ENCODE measurements around the gene CD274. TPM values are rescaled to one million over a fixed set of nuclear protein-coding genes. Genes with fewer than 3 reads are reported as not detected.
A peak's percentile ranks its signal among the peaks of the same experiment; 100 is the strongest.
"Not testable (repeated sequence)": the region's sequence is repeated elsewhere in the genome, so short reads cannot be mapped to it uniquely, and the experiment has no call there.

Gene CD274
- total RNA-seq, 8 experiments from 2014 or later: 0.16 to 2.0 (median 0.70) TPM

DNA sequence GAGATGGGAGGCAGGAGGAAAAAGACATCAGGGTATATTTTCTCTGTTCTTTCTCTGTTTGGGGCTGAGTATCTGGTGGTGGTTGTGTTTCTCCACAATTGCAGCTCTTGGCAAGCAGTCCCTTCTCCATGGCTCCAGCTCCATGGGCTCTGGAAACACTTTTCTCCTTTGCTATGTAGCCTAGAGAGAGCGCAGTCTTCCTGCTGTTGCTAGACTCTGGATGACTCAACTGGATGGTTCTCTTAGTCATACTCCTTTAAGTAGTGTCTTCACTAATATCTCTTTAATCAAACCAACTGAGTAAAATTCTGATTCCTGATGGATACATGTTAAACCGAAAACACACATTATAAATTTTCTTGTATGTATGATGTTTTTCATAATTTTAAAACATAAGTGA lies 9.3 kb upstream of the CD274 start:
- in situ Hi-C loops (cut with MboI; ENCODE audit: low pct_unique_long_range_greater_than_20kb in 2 of 9, low sequenced_read_pairs in 9 of 9, unreplicated experiment in 9 of 9): loop anchor here in 3 of 9 experiments (10.0 to 25.0 kb wide), 3 partner anchors 154 to 679 kb away; partner anchors contain the start of gene INSL6 (in 3 of the 3)
- no peak for ATAC-seq (replicated peaks in 6 of 8)
- no peak overlapping the region for H3K4me3 ChIP-seq
- 52 to 100% (median 100%) methylated on average over 1 to 2 of the region's 2 CpGs for WGBS, 10 experiments
- peaks cover 11 to 13% of the 10 kb centered on the region in 2 donors for H3K4me1 ChIP-seq (replicated peaks in 1 of 2)
- no peak overlapping the region for H3K27ac ChIP-seq

DNA sequence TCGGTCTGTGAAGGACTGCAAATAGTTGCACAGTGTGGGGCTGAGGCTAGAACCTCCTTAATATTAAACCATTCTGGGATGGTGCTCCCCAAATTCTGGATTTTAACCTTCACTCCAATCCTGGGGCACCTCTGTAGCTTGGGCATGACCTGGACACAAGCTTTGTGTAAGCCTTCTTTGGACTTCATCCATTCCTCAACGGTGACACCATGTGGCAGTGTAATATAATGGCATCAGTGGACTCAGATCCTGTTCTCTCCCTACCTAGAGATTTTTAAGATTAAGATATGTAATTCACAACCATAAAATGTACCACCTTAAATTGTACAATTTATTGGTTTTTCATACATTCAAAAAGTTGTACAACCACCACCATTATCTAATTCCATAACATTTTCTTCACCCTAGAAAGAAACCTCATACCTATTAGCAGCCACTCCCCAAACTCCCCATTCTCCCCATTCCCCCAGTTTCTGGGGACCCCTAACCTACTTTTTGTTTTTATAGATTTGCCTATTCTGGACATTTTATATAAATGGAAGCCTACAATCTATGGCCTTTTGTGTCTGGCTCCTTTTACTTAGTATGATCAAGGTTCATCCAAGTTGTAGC lies 7.8 kb upstream of the CD274 start:
- Histone ChIP-seq H3K4me1 (replicated peaks in 1 of 2) (peaks cover 6 to 8% of the 10 kb centered on the region in 2 donors), H3K4me3 (no peak overlapping the region), H3K27ac (no peak overlapping the region)
- in situ Hi-C loops (cut with MboI; ENCODE audit: low pct_unique_long_range_greater_than_20kb in 2 of 9, low sequenced_read_pairs in 9 of 9, unreplicated experiment in 9 of 9): loop anchor here in 3 of 9 experiments (10.0 to 25.0 kb wide), 3 partner anchors 152 to 680 kb away; partner anchors contain the start of gene INSL6 (in 3 of the 3)
- ATAC-seq (replicated peaks in 6 of 8): peak in 1 of 8 experiments; percentile 3
- WGBS, 10 experiments: 0 to 100% (median 93%) methylated on average over 1 to 2 of the region's 2 CpGs; no CpG with 5 or more reads in 4 of the 10 experiments

DNA sequence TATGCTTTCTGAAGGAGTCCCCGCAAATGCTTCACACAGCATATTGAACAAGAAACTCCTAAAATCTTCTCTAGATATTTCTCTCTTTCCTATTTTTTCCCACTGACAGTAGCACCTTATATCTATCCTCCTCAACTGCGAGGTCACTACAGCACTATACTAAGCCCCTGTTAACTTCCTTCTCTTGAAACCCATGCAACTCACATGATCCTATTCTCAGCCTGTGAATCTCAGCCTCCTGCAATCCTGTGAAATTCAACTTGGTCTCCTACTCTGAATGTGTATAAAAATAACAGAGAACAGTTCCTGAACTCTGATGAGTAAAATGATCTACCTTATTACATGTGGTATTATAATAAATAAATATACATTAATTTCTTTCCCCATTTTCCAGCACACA lies 6.5 kb upstream of the CD274 start:
- 60 to 92% (median 71%) methylated on average over 2 of the region's 2 CpGs; no CpG with 5 or more reads in 2 of the 10 experiments for WGBS, 10 experiments
- H3K4me1 ChIP-seq (replicated peaks in 1 of 2): peaks cover 0 to under 1% of the 10 kb centered on the region in 2 donors
- in situ Hi-C loops (cut with MboI; ENCODE audit: low pct_unique_long_range_greater_than_20kb in 2 of 9, low sequenced_read_pairs in 9 of 9, unreplicated experiment in 9 of 9): loop anchor here in 3 of 9 experiments (10.0 to 25.0 kb wide), 3 partner anchors 151 to 682 kb away; partner anchors contain the start of gene INSL6 (in 3 of the 3)

DNA sequence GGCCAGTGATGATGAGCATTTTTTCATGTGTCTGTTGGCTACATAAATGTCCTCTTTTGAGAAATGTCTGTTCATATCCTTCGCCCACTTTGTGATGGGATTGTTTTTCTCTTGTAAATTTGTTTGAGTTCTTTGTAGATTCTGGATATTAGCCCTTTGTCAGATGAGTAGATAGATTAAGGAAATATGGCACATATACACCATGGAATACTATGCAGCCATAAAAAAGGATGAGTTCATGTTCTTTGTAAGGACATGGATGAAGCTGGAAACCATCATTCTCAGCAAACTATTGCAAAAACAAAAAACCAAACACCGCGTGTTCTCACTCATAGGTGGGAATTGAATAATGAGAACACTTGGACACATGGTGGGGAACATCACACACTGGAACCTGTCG lies 5.2 kb upstream of the CD274 start:
- in situ Hi-C loops (cut with MboI; ENCODE audit: low pct_unique_long_range_greater_than_20kb in 2 of 9, low sequenced_read_pairs in 9 of 9, unreplicated experiment in 9 of 9): loop anchor here in 3 of 9 experiments (10.0 to 25.0 kb wide), 3 partner anchors 150 to 683 kb away; partner anchors contain the start of gene INSL6 (in 3 of the 3)
- H3K4me3 ChIP-seq; H3K27ac ChIP-seq; ATAC-seq (replicated peaks in 6 of 8); H3K4me1 ChIP-seq (replicated peaks in 1 of 2): not testable (repeated sequence)
- 100% methylated on average over 2 of the region's 4 CpGs; no CpG with 5 or more reads in 9 of the 10 experiments for WGBS, 10 experiments

More for the DNA sequence above, 6.5 kb upstream of the CD274 start:
- H3K27ac ChIP-seq: no peak overlapping the region
- ATAC-seq (replicated peaks in 6 of 8): no peak
- no peak overlapping the region for H3K4me3 ChIP-seq

DNA sequence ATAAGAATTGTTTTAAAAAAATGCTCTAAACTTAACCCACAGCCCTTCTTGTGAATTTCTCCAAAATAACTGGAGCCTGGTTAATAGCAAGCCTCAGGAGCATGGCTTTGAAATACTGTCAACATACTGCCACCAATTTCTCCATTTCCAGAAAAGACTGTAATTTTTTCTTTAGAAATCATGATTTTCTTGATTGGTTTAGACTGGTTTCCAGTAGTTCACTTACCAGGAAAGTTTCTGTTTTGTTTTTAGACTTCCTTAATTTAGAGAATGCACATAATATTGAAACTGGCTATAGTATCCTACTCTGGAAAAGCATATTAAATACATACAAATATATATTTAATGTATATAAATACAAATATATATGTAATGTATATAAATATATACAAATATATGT lies 4.5 kb upstream of the CD274 start:
- Histone ChIP-seq H3K27ac (no peak overlapping the region), H3K4me1 (replicated peaks in 1 of 2) (no peaks in the 10 kb centered on the region), H3K4me3 (no peak overlapping the region)
- no peak for ATAC-seq (replicated peaks in 6 of 8)
- in situ Hi-C loops (cut with MboI; ENCODE audit: low pct_unique_long_range_greater_than_20kb in 2 of 9, low sequenced_read_pairs in 9 of 9, unreplicated experiment in 9 of 9): loop anchor here in 3 of 9 experiments (10.0 to 25.0 kb wide), 3 partner anchors 149 to 684 kb away; partner anchors contain the start of gene INSL6 (in 3 of the 3)

DNA sequence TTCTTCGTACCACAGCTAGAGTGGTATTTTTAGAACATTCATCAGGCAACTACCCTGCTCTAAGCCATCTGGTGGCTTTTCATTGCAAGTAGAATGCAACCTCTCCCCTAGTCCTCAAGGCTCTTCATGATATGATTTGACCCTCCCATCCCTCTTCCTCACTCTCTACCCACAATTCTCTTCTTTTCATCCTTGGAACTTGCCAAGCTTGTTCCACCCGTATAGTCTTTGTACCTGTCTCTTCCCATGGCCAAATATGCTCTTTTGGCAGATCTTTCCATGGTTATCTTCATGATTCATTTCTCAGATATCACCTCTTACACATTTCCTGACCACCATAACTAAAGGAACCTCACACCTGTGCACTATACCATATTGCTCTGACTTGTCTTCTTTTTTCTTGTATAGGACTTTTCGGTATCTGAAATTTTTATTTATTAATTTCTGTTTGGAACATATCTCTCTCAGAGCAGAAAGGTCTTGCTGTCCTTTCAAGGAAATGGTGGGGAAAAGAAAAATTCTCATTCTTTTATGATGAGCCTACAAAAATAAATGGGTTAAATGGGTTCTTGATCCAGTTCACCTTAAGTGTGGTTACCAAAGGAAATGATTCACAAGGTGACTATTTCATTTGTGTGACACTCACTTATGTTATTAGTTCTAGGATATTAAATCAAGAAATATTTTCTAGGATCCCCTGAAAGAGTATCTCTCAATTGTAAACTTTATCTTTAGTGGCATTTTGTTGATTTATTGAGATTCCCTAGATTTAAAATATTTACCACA lies 3.7 kb upstream of the CD274 start:
- H3K4me1 ChIP-seq (replicated peaks in 1 of 2): no peaks in the 10 kb centered on the region
- ATAC-seq (replicated peaks in 6 of 8): no peak
- H3K4me3 ChIP-seq: no peak overlapping the region
- in situ Hi-C loops (cut with MboI; ENCODE audit: low pct_unique_long_range_greater_than_20kb in 2 of 9, low sequenced_read_pairs in 9 of 9, unreplicated experiment in 9 of 9): loop anchor here in 3 of 9 experiments (10.0 to 25.0 kb wide), 3 partner anchors 148 to 684 kb away; partner anchors contain the start of gene INSL6 (in 3 of the 3)
- no peak overlapping the region for H3K27ac ChIP-seq
- 48 to 94% (median 84%) methylated on average over 1 to 3 of the region's 3 CpGs; no CpG with 5 or more reads in 2 of the 10 experiments for WGBS, 10 experiments

DNA sequence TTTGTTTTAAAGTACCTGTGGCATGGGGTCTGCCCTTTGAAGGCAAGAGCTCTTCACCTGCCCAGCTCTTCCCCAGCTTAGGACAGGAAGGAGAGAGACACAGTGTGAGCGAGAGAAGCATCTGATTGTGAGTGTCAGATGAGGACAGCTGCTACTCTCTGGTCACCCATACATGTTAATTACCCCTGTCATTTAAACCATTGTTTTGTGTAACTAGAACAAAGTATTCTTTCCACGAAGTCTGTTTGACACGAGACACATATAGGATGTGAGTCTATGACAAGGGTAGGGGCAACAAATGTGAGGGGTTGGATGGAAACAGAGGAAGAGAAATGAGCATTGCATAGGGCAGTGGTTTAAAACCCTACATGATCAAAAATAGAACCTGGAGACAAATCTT lies 3.0 kb upstream of the CD274 start:
- no peaks in the 10 kb centered on the region for H3K4me1 ChIP-seq (replicated peaks in 1 of 2)
- WGBS, 10 experiments: 60 to 80% (median 67%) methylated on average over 1 to 3 of the region's 3 CpGs; no CpG with 5 or more reads in 2 of the 10 experiments
- H3K4me3 ChIP-seq: no peak overlapping the region
- no peak for ATAC-seq (replicated peaks in 6 of 8)
- no peak overlapping the region for H3K27ac ChIP-seq
- in situ Hi-C loops (cut with MboI; ENCODE audit: low pct_unique_long_range_greater_than_20kb in 2 of 9, low sequenced_read_pairs in 9 of 9, unreplicated experiment in 9 of 9): loop anchor here in 3 of 9 experiments (10.0 to 25.0 kb wide), 3 partner anchors 147 to 685 kb away; partner anchors contain the start of gene INSL6 (in 3 of the 3)

DNA sequence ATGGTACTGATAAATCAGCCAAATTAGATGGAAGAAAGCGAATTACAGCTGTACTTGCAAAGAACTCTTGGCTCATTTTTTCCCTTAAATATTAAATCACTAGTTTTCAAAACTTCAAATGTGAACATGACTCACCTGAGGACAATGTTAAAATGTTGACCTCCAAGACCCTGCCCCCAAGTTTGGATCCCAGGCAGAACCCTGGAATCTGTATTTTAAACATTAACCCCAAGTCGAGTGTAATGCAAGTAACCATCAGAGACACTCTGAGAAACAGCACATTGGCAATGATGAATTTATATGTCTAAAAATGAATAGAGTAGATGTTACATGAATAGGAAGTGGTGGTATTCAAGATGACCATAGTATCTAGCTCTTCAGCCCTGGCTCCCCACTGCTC lies 2.3 kb upstream of the CD274 start:
- Histone ChIP-seq H3K4me3 (no peak overlapping the region), H3K27ac (no peak overlapping the region), H3K4me1 (replicated peaks in 1 of 2) (no peaks in the 10 kb centered on the region)
- in situ Hi-C loops (cut with MboI; ENCODE audit: low pct_unique_long_range_greater_than_20kb in 2 of 9, low sequenced_read_pairs in 9 of 9, unreplicated experiment in 9 of 9): loop anchor here in 3 of 9 experiments (10.0 to 25.0 kb wide), 3 partner anchors 147 to 686 kb away; partner anchors contain the start of gene INSL6 (in 3 of the 3)
- 57 to 100% (median 85%) methylated on average over 1 to 2 of the region's 2 CpGs; no CpG with 5 or more reads in 4 of the 10 experiments for WGBS, 10 experiments
- ATAC-seq (replicated peaks in 6 of 8): no peak

DNA sequence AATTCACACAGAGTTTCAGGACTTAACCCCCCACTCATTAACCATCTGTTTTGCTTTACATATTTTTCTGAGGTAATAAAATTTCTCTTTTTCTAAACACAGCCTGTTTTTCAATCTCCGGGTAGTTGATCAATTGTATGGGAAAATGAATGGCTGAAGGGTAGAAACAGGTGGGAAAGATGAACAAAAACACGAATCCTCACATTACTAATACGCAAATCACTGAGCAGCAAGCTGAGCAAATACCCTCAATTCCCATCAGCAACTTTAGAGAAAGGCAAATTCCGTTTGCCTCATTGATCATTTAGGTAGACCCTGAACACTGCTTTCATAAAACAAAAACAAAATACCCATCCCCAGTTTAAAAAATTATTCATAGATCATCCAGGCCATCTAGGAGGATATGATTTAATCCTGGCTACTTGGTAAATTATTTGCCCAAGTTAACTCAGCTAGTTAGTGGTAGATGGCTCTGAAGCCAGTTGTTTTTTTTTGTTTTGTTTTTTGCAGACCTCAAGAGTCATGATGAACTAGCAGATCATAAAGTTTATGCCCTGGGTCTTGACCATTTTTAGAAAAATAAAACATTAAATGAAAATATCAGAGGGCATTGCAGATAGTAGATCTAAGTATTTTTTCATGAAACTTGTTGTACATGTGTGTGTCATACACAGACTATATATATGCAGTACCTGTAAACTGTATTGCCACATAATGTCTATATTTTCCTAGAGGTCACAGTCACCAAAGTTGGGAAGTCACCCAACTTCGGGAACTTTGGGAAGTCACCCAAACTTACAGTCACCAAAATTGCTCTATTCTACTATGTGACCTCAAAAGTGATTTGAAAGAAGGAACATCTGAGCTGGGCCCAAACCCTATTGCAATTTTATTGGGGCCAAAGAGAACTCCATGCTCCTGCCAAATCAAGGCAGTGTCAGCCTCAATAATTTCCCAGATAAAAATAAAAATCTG lies 1.6 kb upstream of the CD274 start:
- no peak overlapping the region for H3K27ac ChIP-seq
- no peak for ATAC-seq (replicated peaks in 6 of 8)
- H3K4me1 ChIP-seq (replicated peaks in 1 of 2): no peaks in the 10 kb centered on the region
- no peak overlapping the region for H3K4me3 ChIP-seq
- 57 to 100% (median 84%) methylated on average over 1 to 5 of the region's 5 CpGs for WGBS, 10 experiments
- in situ Hi-C loops (cut with MboI; ENCODE audit: low pct_unique_long_range_greater_than_20kb in 2 of 9, low sequenced_read_pairs in 9 of 9, unreplicated experiment in 9 of 9): loop anchor here in 3 of 9 experiments (10.0 to 25.0 kb wide), 3 partner anchors 146 to 686 kb away; partner anchors contain the start of gene INSL6 (in 3 of the 3)

DNA sequence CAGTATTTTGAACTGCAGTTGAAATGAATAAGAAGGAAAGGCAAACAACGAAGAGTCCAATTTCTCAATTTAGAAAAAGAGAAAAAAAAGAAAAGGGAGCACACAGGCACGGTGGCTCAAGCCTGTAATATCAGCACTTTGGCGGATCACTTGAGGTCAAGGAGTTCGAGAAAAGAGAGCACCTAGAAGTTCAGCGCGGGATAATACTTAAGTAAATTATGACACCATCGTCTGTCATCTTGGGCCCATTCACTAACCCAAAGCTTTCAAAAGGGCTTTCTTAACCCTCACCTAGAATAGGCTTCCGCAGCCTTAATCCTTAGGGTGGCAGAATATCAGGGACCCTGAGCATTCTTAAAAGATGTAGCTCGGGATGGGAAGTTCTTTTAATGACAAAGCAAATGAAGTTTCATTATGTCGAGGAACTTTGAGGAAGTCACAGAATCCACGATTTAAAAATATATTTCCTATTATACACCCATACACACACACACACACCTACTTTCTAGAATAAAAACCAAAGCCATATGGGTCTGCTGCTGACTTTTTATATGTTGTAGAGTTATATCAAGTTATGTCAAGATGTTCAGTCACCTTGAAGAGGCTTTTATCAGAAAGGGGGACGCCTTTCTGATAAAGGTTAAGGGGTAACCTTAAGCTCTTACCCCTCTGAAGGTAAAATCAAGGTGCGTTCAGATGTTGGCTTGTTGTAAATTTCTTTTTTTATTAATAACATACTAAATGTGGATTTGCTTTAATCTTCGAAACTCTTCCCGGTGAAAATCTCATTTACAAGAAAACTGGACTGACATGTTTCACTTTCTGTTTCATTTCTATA lies 602 bp upstream of the CD274 start:
- H3K27ac ChIP-seq: no peak overlapping the region
- H3K4me1 ChIP-seq (replicated peaks in 1 of 2): no peaks in the 10 kb centered on the region
- in situ Hi-C loops (cut with MboI; ENCODE audit: low pct_unique_long_range_greater_than_20kb in 2 of 9, low sequenced_read_pairs in 9 of 9, unreplicated experiment in 9 of 9): loop anchor here in 3 of 9 experiments (10.0 to 25.0 kb wide), 4 partner anchors 138 to 687 kb away; partner anchors contain the start of gene INSL6 (in 3 of the 3)
- 25 to 93% (median 75%) methylated on average over 1 to 15 of the region's 15 CpGs; no CpG with 5 or more reads in 1 of the 10 experiments for WGBS, 10 experiments
- H3K4me3 ChIP-seq: peak overlapping the region; percentile 14 to 33 (median 23)
- ATAC-seq (replicated peaks in 6 of 8): peak in 2 of 8 experiments; percentile 4 to 5

DNA sequence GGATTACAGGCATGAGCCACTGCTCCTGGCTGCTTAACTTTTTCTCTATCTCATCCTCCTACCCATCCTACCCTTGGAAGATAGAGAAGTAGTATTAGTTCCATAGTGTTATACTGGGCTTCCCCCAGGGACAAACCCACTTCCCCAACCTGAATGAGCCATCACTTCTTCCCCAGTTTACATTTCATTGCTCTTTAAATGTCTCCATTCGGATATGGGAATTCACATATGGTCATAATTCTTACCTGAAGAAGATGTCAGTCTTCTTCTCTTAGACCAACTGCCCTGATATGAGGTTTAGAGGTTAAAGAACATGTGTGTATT lies 1.9 kb downstream of the CD274 start:
- in situ Hi-C loops (cut with MboI; ENCODE audit: low pct_unique_long_range_greater_than_20kb in 2 of 9, low sequenced_read_pairs in 9 of 9, unreplicated experiment in 9 of 9): loop anchor here in 2 of 9 experiments (25.0 kb wide), 1 partner anchor 135 kb away; no protein-coding TSS in a partner anchor
- ATAC-seq (replicated peaks in 6 of 8): no peak
- 67 to 100% (median 73%) methylated on average over 1 of the region's 1 CpG; no CpG with 5 or more reads in 4 of the 10 experiments for WGBS, 10 experiments
- H3K27ac ChIP-seq: no peak overlapping the region
- H3K4me3 ChIP-seq: no peak overlapping the region
- no peaks in the 10 kb centered on the region for H3K4me1 ChIP-seq (replicated peaks in 1 of 2)

Measured in motor neuron (in vitro differentiated cells).